H9 (cell line): ENCODE measurements around the gene PAPLN. TPM values are rescaled to one million over a fixed set of nuclear protein-coding genes. Genes with fewer than 3 reads are reported as not detected.

Experiments used
- DNase-seq: peaks from one replicate; pipeline ENCODE4 v3.0.0-alpha.2; 2017
- H2AFZ ChIP-seq: one replicate; pipeline ENCODE4 v1.6.1; 2013; ENCODE audit warnings: mild to moderate bottlenecking, low read length, control low read depth, moderate library complexity
- H2AK5ac ChIP-seq: 2 replicates; pipeline ENCODE4 v1.6.1; 2013; ENCODE audit warnings: low read length, control low read depth, mixed read lengths; ENCODE audit not compliant: insufficient read length
- H2BK120ac ChIP-seq: one replicate; pipeline ENCODE4 v1.6.1; 2013; ENCODE audit warnings: low read depth, mild to moderate bottlenecking, low read length, control low read depth, inconsistent platforms; ENCODE audit not compliant: poor library complexity, severe bottlenecking
- H2BK12ac ChIP-seq: 2 replicates; pipeline ENCODE4 v1.6.1; 2013; ENCODE audit warnings: low read length, control low read depth, mixed read lengths, low read depth; ENCODE audit not compliant: insufficient read length
- H2BK15ac ChIP-seq: 2 replicates; pipeline ENCODE4 v1.6.1; 2013; ENCODE audit warnings: low read depth, low read length, control low read depth
- H2BK20ac ChIP-seq: one replicate; pipeline ENCODE4 v1.6.1; 2013; ENCODE audit warnings: low read depth, mild to moderate bottlenecking, low read length, control low read depth, inconsistent platforms; ENCODE audit not compliant: poor library complexity, severe bottlenecking
- H2BK5ac ChIP-seq: 2 replicates; pipeline ENCODE4 v1.6.1; 2013; ENCODE audit warnings: low read length, control low read depth, mixed read lengths; ENCODE audit not compliant: insufficient read length
- H3K14ac ChIP-seq: 2 replicates; pipeline ENCODE4 v1.6.1; 2013; ENCODE audit warnings: low read length, control low read depth; ENCODE audit not compliant: insufficient read depth
- H3K18ac ChIP-seq: 2 replicates; pipeline ENCODE4 v1.6.1; 2013; ENCODE audit warnings: low read depth, mild to moderate bottlenecking, mixed read lengths, low read length, control low read depth; ENCODE audit not compliant: insufficient read length
- H3K23ac ChIP-seq: 2 replicates; pipeline ENCODE4 v1.6.1; 2013; ENCODE audit warnings: low read length, control low read depth, mixed read lengths, low read depth; ENCODE audit not compliant: insufficient read length
- H3K23me2 ChIP-seq: 2 replicates; pipeline ENCODE4 v1.6.1; 2013; ENCODE audit warnings: low read depth, mild to moderate bottlenecking, mixed read lengths, low read length, control low read depth; ENCODE audit not compliant: insufficient read length, poor library complexity, severe bottlenecking
- H3K27ac ChIP-seq: 2 replicates; pipeline ENCODE4 v1.5.1; 2013; ENCODE audit warnings: low read length, control low read depth, mixed read lengths, low read depth; ENCODE audit not compliant: insufficient read length
- H3K27me3 ChIP-seq: 2 replicates; pipeline ENCODE4 v1.6.1; 2013; ENCODE audit warnings: low read length, control low read depth, inconsistent platforms; ENCODE audit not compliant: insufficient read depth
- H3K4ac ChIP-seq: 2 replicates; pipeline ENCODE4 v1.6.1; 2013; ENCODE audit warnings: low read depth, mild to moderate bottlenecking, control low read depth, inconsistent platforms, low read length, moderate library complexity
- H3K4me1 ChIP-seq: 2 replicates; pipeline ENCODE4 v1.6.1; 2013; ENCODE audit warnings: low read length, control low read depth, inconsistent platforms; ENCODE audit not compliant: insufficient read depth
- H3K4me2 ChIP-seq: 2 replicates; pipeline ENCODE4 v1.6.1; 2013; ENCODE audit warnings: low read length, control low read depth, mixed read lengths; ENCODE audit not compliant: insufficient read length, insufficient read depth
- H3K56ac ChIP-seq: 2 replicates; pipeline ENCODE4 v1.6.1; 2013; ENCODE audit warnings: low read depth, mild to moderate bottlenecking, mixed read lengths, low read length, control low read depth; ENCODE audit not compliant: insufficient read length
- H3K79me1 ChIP-seq: 2 replicates; pipeline ENCODE4 v1.6.1; 2013; ENCODE audit warnings: low read depth, mild to moderate bottlenecking, moderate library complexity, low read length, control low read depth, inconsistent platforms; ENCODE audit not compliant: insufficient read depth, poor library complexity, severe bottlenecking
- H3K79me2 ChIP-seq: 2 replicates; pipeline ENCODE4 v1.6.1; 2013; ENCODE audit warnings: low read length, control low read depth, inconsistent platforms; ENCODE audit not compliant: insufficient read depth
- H3K9ac ChIP-seq: 2 replicates; pipeline ENCODE4 v1.6.1; 2013; ENCODE audit warnings: low read length, control low read depth, mixed read lengths; ENCODE audit not compliant: insufficient read length; ENCODE audit errors: extremely low read depth
- H3K9me3 ChIP-seq: one replicate; pipeline ENCODE4 v1.6.1; 2013; ENCODE audit warnings: low read depth, low read length, inconsistent platforms; ENCODE audit not compliant: control insufficient read depth
- H3T11ph ChIP-seq: one replicate; pipeline ENCODE4 v1.6.1; 2013; ENCODE audit warnings: mild to moderate bottlenecking, low read length, control low read depth, inconsistent platforms
- H4K20me1 ChIP-seq: one replicate; pipeline ENCODE4 v1.6.1; 2013; ENCODE audit not compliant: control insufficient read depth, insufficient read length, insufficient read depth
- H4K5ac ChIP-seq: 2 replicates; pipeline ENCODE4 v1.6.1; 2013; ENCODE audit warnings: low read depth, mild to moderate bottlenecking, mixed read lengths, low read length, control low read depth; ENCODE audit not compliant: insufficient read length
- H4K8ac ChIP-seq: replicated peaks from 2 replicates; pipeline ENCODE4 v1.6.1; 2013; ENCODE audit warnings: low read length, control low read depth, mixed read lengths, low read depth; ENCODE audit not compliant: insufficient read length
- H4K91ac ChIP-seq: 2 replicates; pipeline ENCODE4 v1.6.1; 2013; ENCODE audit warnings: low read depth, mild to moderate bottlenecking, moderate library complexity, mixed read lengths, low read length, control low read depth; ENCODE audit not compliant: insufficient read length
- H3K27ac Mint-ChIP-seq, 3 experiments: 2 replicates in 2 of 3; 3 replicates in 1 of 3; pipeline ENCODE4 v1.8.0; 2020 to 2021; ENCODE audit warnings: mixed read lengths in 3 of 3, mild to moderate bottlenecking in 1 of 3, moderate library complexity in 1 of 3
- H3K27me3 Mint-ChIP-seq: 2 replicates; pipeline ENCODE4 v1.8.0; 2021; ENCODE audit warnings: low read depth, mild to moderate bottlenecking, moderate library complexity, mixed read lengths
- H3K36me3 Mint-ChIP-seq, 3 experiments: 2 replicates in 2 of 3; 3 replicates in 1 of 3; pipeline ENCODE4 v1.8.0; 2020 to 2021; ENCODE audit warnings: low read depth in 3 of 3, mixed read lengths in 3 of 3; ENCODE audit not compliant: insufficient read depth in 1 of 3
- H3K4me1 Mint-ChIP-seq, 2 experiments: 2 replicates each; pipeline ENCODE4 v1.8.0; 2020; ENCODE audit warnings: mixed read lengths in 2 of 2
- H3K4me3 Mint-ChIP-seq, 2 experiments: 2 replicates in 1 of 2; 3 replicates in 1 of 2; pipeline ENCODE4 v1.8.0; 2020 to 2021; ENCODE audit warnings: mild to moderate bottlenecking in 2 of 2, mixed read lengths in 2 of 2, moderate library complexity in 1 of 2
- H3K9me3 Mint-ChIP-seq, 2 experiments: 2 replicates in 1 of 2; 3 replicates in 1 of 2; pipeline ENCODE4 v1.8.0; 2020; ENCODE audit warnings: mild to moderate bottlenecking in 2 of 2, mixed read lengths in 2 of 2, moderate library complexity in 1 of 2
- WGBS: extraction: QIAGEN DNeasy Blood & Tissue Kit; methylation state at CpG from one replicate; pipeline ENCODE4 v1.1.7; 2013; ENCODE audit warnings: missing lambda C conversion rate, low lambda C conversion rate, mixed read lengths; ENCODE audit not compliant: insufficient read length; ENCODE audit errors: extremely low coverage; 5-methylcytosine and 5-hydroxymethylcytosine counted together
- total RNA-seq: library from RNA; stranded (reverse); gene quantifications from 2 replicates; pipeline ENCODE4 v1.2.1, GENCODE V29; 2021
- TF ChIP-seq, protein P1 (sequence below): fragments of 200-600 bp; sonication (generic); conservative IDR thresholded peaks from 3 replicates; pipeline ENCODE4 v1.8.0; 2021; ENCODE audit warnings: antibody characterized with exemption, mild to moderate bottlenecking

The PAPLN gene
- total RNA-seq, 1 experiment from 2014 or later: 8.5 TPM

DNA sequence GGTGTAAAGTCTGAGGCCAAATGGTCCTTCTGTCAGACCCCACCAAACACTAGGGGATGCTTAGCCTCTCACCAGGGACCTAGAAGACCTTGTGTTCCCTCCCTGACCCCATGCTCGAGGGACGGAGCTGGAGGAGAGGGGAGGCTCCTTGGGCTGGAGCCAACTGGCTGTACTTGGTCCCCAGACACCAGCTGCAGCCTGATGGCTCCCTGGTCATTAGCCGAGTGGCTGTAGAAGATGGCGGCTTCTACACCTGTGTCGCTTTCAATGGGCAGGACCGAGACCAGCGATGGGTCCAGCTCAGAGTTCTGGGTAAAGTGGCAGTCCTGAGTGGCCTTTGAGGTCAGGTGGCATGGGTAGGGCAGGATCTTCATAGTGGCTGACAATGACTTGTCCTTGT is 29.0 kb downstream of the PAPLN start:
- no peak overlapping the region for H3K56ac ChIP-seq
- no peak overlapping the region for H4K91ac ChIP-seq
- H2BK15ac ChIP-seq: no peak overlapping the region
- H3K27me3 ChIP-seq: no peaks in the 10 kb centered on the region
- TF ChIP-seq, protein P1, sequence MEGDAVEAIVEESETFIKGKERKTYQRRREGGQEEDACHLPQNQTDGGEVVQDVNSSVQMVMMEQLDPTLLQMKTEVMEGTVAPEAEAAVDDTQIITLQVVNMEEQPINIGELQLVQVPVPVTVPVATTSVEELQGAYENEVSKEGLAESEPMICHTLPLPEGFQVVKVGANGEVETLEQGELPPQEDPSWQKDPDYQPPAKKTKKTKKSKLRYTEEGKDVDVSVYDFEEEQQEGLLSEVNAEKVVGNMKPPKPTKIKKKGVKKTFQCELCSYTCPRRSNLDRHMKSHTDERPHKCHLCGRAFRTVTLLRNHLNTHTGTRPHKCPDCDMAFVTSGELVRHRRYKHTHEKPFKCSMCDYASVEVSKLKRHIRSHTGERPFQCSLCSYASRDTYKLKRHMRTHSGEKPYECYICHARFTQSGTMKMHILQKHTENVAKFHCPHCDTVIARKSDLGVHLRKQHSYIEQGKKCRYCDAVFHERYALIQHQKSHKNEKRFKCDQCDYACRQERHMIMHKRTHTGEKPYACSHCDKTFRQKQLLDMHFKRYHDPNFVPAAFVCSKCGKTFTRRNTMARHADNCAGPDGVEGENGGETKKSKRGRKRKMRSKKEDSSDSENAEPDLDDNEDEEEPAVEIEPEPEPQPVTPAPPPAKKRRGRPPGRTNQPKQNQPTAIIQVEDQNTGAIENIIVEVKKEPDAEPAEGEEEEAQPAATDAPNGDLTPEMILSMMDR: no peak
- no peaks in the 10 kb centered on the region for H3K23me2 ChIP-seq
- H3K4me1 ChIP-seq: no peaks in the 10 kb centered on the region
- no CpG with 5 or more reads among the region's 7 CpGs for WGBS
- H3K4me2 ChIP-seq: no peak overlapping the region
- no peak overlapping the region for H2AK5ac ChIP-seq
- no peak overlapping the region for H3K18ac ChIP-seq
- H3K79me1 ChIP-seq: no peaks in the 10 kb centered on the region
- H2BK120ac ChIP-seq: no peak overlapping the region
- no peak overlapping the region for H3K4me3 Mint-ChIP-seq
- H3K27ac ChIP-seq: no peak overlapping the region
- no peaks in the 10 kb centered on the region for H3K79me2 ChIP-seq
- H4K8ac ChIP-seq: no peak overlapping the region
- H3K27me3 Mint-ChIP-seq: peaks cover 29% of the 10 kb centered on the region
- no peak overlapping the region for H3K4ac ChIP-seq
- no peak overlapping the region for H2AFZ ChIP-seq
- H4K20me1 ChIP-seq: no peaks in the 10 kb centered on the region
- H3K9me3 ChIP-seq: no peaks in the 10 kb centered on the region
- DNase-seq: no peak
- no peak overlapping the region for H3K27ac Mint-ChIP-seq
- peaks cover 10 to 11% of the 10 kb centered on the region in 2 experiments for H3K4me1 Mint-ChIP-seq
- H2BK20ac ChIP-seq: no peak overlapping the region
- no peak overlapping the region for H3T11ph ChIP-seq
- peaks cover 4 to 5% (median 5%) of the 10 kb centered on the region in 3 experiments; a peak in 4 of 7 replicates for H3K36me3 Mint-ChIP-seq
- H3K23ac ChIP-seq: no peak overlapping the region
- no peak overlapping the region for H4K5ac ChIP-seq
- no peak overlapping the region for H2BK5ac ChIP-seq
- H2BK12ac ChIP-seq: no peak overlapping the region
- no peak overlapping the region for H3K9ac ChIP-seq
- H3K14ac ChIP-seq: no peak overlapping the region
- peaks cover 0 to 2% of the 10 kb centered on the region in 2 experiments; a peak in 1 of 5 replicates for H3K9me3 Mint-ChIP-seq
